GM21786 (cell line): ENCODE data around the gene PRKAR1B.

Experiments used
- ATAC-seq: cut with Tn5 transposase; IDR thresholded peaks from one replicate; pipeline ENCODE4 v1.9.1; 2021; ENCODE audit not compliant: unreplicated experiment

The PRKAR1B gene

DNA sequence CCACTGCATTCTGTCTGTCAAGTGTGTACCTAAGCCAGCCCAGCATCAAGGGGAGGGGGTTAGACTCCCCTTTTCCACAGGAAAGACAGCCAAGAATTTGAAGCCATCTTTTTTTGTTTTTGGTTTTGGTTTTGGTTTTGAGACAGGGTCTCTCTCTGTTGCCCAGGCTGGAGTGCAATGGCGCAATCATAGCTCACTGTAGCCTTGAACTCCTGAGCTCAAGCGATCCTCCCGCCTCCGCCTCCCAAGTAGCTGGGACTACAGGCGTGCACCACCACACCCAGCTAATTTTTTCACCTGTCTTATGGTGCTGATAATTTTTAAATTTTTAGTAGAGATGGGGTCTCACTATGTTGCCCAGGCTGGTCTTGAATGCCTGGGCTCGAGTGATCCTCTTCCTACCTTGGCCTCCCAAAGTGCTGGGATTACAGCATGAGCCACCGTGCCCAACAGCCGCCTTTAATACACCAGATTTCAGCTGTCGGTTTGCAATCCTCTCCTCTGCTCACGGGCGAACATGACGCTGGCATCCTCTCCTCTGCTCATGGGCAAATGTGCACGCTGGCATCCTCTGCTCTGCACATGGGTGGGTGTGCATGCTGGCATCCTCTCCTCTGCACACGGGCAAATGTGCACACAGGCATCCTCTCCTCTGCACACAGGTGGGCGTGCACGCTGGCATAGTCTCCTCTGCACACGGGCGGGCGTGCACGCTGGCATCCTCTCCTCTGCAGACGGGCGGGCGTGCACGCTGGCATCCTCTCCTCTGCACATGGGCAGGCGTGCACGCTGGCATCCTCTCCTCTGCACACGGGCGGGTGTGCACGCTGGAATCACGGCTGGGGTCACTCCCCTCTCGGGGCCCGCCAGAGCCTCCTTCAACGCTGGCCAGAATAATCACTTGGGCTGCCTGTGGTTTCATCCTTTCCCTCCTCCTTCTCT is 151.4 kb downstream of the PRKAR1B start:
- ATAC-seq: no peak

DNA sequence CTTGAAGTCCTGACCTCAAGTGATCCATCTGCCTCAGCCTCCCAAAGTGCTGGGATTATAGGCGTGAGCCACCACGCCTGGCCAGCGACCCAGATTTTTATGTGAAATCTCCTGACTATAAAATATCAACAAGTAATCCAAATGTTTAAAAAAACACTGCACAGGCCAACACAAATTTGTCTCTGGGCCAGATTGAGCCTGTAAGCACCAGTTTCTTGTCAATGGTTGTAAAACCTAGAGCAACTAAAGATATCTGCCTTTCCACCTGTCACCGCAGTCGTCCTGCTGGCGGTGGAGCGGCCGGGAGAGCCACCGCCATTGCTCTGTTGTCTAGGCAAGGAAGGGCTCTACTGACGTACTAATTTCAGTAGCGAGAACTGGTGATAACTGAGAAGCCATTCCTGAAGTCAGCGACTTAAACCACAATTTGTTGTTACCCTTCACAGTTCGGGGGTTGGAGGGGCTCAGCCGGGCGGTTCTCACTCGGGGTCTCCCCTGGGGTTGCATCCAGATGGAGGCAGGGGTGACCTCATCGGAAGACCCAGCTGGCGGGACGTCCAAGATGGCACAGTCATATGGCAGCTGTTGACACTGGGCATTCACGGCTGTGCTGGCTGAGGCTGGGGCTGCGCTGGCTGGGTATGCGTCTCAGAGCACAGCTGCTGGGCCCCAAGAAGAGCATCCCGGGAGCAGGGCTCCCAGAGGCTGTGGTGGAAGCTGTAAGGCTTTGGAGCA is 152.3 kb downstream of the PRKAR1B start:
- ATAC-seq: no peak

DNA sequence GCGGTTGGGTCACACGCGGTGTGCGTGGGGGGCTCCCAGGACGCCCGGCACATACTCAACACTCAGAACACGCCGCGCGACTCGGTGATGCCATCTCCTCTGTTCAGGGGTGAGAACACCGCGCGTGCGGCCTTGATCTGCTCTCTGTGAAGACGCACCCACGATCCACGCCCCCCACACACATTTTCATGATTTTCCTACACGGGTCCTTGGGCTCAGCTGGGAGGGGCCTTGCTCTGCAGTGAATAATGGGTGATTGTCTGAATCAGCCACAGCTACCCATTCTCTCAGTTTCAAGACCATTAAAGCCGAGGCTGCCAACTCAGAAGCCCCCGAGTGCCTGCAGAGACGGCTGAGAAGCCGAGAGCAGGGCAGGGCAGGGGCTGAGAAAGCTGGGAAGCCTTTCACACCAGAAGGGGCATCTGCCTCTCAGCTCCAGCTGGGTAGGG is 153.1 kb downstream of the PRKAR1B start:
- no peak for ATAC-seq

DNA sequence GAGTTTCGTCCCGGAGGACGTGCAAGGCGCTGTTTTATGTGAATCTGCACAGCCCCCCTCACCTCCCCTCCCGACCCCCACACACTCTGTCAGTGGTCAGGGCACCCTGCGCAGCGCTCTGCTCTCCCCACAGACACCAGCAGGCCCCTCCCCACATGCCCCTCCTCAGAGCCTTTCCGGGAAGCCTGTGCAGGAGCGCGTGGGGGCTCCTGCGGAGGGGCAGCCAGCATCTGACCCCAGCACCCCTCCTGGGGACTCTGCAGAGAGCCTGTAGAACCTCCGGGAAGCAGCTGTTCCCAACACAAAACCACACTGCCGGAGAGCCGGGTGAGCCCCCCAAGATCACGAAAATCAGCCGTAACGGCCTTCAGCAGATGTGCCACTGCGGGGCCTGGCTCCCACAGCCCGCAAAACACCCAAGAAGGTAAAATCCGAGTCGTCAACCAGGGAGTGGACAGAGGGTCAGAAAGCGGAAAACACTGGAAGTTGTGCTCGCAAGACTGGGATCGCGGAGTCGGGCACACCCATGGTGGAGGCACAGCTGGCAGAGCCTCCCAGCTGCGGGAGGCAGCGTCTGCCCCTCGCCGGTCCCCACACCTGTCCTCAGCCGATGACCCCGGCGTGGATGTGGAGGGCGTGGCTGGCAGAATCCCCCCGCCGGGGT is 153.7 kb downstream of the PRKAR1B start:
- no peak for ATAC-seq

DNA sequence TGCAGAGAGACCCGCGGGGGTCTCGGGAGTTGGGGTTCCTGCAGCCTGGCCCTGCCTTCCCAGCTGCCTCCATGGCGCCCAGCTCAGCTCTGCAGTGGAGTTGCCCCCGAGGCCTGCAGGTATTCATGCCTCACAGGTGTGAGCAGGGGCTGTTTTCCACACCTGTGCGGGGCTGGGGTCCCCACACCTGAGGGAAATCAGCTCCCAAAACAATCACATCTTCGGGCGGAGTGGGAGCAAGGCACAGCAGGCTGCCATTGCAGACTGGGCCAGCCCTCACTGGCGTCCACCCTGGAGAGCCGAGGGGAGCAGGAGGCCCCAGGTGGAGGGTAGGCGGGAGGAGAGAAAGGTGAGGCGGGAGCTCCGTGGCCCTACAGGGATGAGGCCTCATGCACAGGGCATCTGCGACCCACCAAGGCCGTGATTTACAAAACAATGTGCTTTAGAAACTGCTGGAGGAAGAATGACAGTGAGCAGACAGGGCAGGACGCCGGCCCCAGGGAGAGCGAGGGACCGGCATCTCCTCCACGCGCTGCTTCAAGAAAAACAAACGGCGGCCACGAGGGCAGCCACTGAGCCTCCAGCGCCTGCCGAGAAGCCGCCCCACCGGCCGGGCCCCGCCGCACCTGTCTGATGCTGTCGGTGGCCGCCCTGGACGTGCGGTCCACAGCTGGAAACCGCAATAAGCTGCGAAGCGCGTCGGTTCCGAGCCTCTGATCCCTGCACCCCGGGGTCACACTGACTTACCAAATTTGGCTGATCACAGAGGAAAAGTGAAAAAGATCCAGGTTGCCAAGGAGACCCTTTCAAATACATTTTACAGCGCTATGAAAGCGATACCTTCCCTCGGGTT is 154.4 kb downstream of the PRKAR1B start:
- no peak for ATAC-seq

DNA sequence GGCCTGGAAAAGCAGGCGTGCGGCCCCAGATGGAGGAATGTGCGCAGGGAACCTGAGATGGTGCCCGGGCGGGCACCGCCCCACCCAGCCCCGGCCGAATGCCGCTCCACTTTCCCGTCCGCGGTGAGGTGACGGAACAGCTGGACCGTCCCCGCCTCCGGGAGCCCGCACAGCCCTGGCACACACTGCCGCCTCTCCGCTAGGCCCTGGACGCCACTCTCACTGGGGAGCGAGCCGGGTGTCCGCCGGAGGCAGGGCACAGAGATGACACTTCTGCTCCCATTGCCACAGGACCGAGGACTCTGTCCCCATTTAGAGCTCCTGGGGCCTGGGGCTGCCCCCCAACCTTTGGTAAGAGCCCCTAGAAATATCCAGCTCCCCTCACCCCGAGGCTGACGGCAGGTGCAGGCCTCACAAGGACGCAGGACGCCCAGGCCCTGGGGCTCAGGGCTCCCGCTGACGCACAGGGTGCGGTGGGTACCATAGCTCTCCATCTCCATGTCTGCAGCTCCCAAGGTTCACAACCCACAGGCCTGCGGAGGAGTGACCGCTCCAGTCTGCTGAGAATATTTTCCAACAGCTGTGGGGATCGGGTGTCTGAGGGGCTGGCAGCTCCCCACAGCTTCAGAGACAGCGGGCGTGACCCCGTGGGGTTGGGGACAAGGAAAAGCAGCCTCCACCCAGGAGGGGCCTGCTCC is 155.2 kb downstream of the PRKAR1B start:
- ATAC-seq: no peak

DNA sequence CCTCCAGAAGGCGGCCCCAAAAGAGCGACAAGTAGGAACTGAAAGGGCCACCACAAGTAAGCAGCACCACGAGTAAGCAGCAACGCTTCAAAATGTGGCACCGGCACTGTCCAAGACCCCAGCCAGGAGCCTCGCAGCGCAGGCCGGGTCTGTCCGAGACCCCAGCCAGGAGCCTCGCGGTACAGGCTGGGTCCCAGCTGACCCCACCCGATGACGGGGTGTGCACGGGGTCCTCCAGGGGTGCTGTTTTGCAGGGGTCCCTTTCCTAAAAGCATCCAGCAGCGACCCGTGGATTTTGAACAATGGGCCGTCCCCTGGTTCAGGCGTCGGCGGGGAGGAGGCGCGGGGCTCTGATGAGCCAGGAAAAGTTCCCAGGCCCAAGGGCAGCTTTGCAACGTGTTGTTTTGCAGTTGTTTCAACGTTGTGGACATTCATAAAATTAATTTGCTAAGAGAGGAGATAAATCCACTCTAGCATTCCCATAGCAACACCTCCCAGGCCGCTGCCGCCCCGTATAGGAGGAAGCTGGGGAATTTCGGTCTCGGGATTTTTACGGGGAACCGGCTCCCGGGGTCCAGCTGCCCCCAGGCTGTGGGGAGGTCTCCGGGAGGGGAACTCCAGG is 155.9 kb downstream of the PRKAR1B start:
- ATAC-seq: no peak

DNA sequence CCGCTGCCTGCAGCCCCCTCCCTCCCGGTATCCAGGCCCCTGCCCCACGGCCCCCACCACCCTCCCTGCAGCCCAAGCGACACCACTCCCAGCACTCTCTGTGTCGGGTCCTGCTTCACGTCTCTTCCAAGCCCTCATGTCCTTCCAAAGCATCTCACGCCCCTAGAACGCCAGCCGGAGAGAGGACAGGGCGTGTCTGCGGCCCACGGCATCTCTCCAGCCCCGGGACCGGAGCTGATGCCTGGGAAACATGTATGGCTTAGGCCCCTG is 156.3 kb downstream of the PRKAR1B start:
- ATAC-seq: no peak

DNA sequence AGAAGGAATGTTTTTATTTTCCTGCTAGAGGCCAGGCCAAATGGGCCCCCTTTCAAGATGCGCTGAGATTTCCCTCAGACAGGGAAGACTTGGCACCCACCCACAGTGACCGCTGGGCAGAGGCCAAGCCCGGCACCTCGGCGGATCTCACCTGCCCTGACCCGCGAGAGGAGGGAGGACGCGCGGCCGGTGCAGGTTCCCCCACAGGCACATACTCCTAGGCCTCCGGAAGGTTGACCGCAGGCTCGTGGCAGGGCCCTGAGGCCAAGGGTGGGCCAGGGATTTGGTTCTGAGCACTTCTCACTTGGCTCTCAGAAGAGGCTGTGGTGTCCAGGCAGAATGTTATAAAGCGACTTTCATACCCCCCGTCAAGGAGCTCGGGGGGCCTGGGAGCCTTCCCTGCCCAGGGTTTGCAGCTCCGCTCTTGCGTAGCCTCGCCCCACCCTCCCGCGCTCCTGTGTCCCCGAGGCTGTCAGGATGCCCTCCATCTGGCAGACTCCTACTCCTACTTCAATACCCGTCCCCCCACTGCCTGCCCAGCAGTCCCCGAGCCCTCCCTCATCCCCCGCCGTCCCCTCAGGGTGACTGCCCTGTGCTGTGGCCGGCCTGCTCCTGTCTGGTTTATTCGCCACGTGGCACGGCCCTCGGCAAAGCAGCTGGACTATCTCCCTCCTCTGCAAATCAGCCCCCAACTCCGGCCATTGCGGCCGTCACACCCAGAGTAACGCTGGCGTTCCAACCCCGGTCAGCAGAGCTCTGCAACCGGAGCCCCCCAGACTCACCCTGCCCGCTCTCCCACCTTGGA is 156.9 kb downstream of the PRKAR1B start:
- no peak for ATAC-seq

DNA sequence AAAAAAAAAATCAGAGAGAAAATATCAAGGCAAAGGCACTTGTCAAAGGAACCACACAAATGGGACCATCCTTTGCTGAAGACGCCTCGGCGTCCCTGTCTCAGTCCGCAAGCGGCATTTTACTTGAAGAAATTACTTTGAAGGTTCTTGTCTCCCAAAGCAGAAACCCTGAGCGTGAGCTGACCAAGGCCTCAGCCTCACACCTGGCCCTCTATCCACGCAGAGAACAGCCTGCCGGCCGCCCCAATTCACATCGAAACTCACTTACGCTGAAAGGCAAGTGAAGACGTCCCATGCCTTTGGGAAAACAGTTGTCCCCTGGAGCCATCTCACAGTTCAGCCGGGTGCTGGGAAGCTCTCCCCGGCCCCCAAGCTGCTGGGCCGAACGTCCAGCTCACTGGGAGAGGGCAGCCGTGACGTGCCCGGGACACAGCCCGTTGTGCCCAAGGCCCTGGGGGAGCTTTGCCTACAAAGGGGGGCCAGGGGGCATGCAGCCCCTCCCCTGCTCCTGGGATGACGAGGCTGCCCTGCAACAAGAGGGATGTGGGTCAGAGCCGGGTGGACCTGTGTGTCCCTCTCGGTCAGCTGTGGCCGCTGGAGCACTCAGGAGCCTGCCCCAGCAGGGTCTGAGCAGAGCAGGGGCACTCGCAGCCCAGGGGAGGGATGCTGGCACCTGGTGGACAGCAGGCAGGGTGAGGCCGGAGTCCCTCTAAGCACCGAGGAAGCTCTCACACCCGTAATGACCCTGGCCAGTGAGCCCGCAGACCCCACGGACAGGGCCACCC is 157.8 kb downstream of the PRKAR1B start:
- ATAC-seq: no peak

DNA sequence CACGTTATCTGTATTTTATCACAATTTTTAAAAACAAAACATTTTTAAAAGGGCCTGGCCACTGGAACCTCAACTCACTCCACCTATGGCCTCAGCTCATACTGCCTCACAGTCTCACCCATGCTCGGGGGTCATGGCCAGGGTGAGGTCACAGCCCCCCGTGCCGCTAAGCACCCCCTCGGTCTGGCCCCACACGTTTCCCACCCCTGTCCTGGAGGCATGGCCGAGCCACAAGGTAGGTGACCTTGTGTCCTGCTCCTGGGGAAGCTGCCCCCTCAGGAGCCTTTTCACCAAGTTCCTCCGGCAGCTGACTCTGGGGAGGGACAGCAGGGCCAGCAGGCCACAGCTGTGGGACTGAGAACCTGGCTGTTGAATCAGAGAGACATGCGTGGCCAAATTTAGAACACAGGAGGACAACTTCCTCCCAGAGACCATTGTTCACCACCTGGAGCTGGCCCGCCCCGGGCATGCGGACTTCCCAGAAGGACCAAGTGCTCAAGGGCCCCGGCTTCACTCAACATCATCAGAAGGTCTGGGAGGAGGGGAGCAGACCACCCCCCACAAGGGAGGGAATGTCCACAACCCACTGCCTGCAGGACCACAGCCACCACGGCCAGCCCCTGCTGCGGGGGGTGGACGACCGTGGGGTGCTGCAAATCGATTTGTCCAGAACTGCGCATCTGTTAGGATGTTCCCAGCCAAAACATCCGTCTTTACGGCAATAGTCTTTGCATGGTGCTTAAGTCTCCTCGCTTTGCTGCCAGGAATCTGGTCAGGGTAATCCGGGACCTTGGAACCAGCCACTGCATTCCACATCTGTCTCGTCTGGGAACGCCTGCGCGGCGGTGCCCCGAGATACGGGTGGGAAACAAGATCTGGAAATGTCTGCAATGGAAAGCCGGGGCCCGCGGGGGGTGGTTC is 158.8 kb downstream of the PRKAR1B start:
- no peak for ATAC-seq

DNA sequence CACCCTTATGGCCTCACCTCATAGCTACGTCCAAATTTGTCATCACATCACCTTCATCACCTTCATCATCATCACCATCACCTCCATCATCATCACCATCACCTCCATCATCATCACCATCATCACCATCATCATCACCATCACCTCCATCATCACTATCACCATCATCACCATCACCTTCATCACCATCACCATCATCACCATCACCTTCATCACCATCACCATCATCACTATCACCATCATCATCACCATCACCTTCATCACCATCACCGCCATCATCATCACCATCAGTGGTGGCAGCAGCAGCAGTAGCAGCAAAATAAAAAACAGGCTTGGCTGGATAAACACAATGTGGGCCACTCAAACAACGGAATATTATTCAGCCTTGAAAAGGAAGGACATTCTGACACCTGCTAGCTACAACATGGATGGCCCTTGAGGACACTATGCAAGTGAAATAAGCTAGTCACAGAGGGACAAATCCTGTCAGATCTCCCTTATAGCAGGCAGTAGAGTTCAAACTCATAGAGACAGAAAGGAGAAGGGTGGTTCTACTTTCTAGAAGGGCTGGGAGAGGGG is 159.7 kb downstream of the PRKAR1B start:
- no peak for ATAC-seq

DNA sequence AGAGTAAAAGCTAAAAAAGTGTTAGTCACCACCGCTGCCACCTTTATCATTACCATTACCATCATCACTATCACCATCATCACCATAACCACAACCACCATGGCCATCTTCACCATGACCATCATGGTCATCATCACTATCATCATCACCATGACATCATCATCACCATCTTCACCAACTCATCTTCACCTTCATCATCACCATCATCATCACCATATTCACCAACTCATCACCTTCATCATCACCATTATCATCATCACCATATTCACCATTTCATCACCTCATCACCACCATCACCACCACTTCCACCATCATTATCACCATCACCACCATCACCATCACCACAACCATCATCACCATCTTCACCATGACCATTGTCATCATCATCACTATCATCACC is 161.0 kb downstream of the PRKAR1B start:
- ATAC-seq: no peak

DNA sequence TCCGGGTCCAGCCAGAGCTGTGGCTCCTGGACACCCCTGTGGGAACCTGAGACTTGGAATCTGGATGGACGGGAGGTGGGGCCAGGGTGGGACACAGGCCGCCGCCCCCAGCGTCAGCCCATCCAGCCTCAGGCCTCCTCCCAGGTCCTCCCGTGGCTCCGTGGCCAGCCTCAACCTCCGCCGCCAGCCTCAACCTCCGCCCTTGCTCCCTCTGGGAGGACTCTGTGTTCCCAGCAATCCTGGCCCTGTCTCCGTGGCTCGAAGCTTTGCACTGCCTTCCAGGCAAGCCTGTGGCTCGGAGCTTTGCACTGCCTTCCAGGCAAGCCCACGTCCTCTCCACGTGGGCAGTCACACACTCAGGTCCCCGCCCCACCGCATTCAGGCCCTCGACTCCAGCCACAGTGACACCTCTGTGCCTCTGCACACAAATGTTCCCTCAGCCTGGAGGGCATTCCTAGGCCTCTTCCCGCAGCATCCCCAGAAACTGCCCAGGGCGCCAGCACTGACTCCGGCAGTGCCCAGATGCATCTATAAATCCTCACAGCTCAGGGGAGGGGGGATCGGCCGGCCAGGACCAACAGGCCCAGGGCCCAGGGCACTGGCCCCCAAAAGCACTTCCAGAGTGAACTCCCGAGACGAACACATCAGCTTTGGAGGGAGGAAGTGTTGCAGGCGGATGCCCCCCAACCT is 162.8 kb downstream of the PRKAR1B start:
- ATAC-seq: no peak

DNA sequence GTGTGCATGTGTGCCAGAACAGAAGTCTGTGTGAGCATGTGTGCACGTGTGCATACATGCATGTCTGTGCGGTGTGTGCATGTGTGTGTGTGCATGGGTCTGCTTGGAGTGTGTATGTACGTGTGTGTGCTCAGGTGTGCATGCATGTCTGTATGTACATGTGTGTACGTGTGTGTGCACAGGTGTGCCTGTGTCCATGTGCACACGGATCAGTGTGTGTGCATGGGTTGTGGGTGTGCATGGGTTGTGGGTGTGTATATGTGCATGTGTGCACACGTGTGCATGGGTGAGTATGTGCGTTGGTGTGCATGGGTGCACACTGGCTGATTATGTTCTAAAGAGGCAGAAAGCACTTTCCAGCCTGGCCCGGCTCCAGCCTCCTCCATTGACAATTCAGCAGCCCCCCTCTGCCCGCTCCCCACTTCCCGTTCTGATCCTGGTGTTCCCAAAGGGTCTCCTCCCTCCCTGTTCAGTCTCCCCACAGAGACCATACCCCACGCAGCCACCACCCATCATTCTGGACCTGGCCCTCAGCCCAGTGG is 163.4 kb downstream of the PRKAR1B start:
- ATAC-seq: no peak
